Stimulated activated CD8-positive, alpha-beta memory T cell treated with anti-CD3 and anti-CD28 coated beads, Interleukin-15, amount 100 ng/mL, for 24 hours (primary cell): Measurements from ENCODE around the gene ETV3.
"Not testable (repeated sequence)": the region's sequence is repeated elsewhere in the genome, so short reads cannot be mapped to it uniquely, and the experiment has no call there.

ENCODE experiments used
- DNase-seq: peaks from one replicate; pipeline ENCODE4 v3.0.0-alpha.2; 2020; ENCODE audit warnings: low read depth

ETV3 gene

GRCh38 chr1:157111396-157112165 lies 26.6 kb downstream of the ETV3 start:
- no peak for DNase-seq

- DNase-seq: no peak
Observed at GRCh38 chr1:157110686-157111085, 27.5 kb downstream of the ETV3 start.

- no peak for DNase-seq
Observed at GRCh38 chr1:157110003-157110402, 28.2 kb downstream of the ETV3 start.

DNA sequence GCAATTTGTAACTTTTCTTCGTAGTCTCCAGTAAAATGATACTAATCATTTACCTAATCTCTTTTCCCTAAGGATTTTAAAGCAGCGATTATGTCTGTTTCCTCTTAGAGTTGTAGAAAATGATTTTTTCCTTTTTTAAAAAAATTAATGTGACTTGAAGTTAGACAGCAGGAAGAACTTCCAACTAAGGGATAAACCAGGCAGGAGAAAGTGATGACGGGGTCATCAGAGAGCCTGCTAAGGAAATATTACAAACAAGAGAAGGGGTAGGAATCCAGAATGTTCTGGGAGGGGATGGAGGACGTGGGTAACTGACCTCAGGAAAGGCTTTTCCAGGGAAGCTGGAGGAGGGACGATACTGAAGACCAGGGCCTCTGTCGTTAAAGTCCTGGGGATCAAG lies 29.7 kb downstream of the ETV3 start:
- DNase-seq: no peak

DNA sequence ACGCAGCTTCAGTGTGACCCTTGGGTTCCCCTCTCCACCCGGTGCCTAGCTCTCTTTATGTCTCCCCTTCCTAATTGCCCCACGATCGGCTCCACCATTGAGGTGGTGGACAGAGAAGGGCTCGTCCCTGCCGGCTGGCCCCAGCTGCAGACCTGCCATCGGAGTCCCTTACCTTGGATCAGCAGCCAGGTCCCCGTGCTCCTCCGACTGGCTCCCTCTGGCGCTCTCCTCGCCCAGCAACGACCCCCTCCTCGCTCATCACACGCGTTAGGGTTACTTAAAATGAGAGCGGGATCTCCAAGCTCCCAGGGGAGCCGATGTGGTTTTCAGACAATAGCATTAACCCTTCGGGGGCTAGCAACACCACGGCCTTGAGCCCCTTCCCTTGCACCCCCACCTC lies 30.5 kb downstream of the ETV3 start:
- DNase-seq: no peak

DNA sequence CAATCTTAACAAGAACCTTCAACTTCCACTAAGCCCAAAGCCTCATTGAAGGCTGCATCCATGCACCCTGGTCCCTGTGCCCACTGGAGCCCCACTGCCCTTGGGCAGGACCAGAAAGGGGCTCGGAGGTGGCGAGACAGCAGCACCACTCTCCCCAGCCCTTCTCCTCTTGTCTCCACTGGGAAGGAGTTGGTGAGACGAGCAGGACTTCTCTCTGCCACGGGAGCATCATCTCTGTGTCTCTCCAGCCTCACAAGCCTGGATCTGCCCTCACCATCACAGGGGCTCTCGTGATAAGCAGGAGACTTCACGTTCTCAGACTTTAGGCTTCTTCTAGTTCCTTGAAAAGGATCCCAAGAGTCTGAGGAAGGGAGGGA lies 31.4 kb downstream of the ETV3 start:
- no peak for DNase-seq

DNA sequence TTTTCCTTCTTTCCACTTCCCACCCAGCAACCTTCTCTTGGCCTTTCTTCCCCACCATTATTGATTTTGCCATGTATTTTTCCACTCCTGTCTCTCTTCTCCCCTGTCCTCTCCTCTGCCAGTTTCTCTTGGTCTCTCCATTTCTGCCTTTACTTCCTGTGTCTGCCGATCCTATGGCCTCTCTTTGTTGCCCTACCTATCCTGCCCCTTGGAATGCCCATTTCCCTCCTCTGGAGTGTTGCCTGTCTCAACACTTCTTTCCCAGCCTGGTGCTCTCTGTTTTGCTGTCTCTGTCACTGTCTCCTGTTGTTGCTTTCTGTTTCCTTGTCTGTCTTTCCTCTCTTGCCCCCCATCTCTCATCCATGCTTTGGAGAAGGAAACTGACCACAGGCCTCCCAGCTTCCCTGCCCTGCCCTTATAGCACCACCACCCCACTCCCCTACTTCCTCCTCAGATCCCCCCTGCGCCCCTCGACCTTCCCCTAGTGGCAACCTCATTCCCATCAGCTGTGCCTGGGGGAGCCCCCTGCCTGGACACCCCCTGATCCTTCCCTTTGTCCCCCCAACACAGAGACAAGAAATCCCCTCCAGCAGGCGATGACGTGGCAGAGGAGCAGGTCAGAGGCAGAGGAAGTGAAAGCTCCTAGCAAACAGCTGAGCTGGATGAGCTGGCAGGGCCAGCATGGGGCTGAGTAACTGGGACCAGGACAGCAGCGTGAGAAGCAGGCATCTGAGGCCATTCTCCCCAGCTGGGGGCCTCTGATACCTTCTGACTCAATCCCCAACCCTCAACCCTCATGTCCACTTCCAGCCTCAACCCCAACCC lies 32.0 kb downstream of the ETV3 start:
- no peak for DNase-seq

- no peak for DNase-seq
Observed at GRCh38 chr1:157105298-157105987, 32.8 kb downstream of the ETV3 start.

DNA sequence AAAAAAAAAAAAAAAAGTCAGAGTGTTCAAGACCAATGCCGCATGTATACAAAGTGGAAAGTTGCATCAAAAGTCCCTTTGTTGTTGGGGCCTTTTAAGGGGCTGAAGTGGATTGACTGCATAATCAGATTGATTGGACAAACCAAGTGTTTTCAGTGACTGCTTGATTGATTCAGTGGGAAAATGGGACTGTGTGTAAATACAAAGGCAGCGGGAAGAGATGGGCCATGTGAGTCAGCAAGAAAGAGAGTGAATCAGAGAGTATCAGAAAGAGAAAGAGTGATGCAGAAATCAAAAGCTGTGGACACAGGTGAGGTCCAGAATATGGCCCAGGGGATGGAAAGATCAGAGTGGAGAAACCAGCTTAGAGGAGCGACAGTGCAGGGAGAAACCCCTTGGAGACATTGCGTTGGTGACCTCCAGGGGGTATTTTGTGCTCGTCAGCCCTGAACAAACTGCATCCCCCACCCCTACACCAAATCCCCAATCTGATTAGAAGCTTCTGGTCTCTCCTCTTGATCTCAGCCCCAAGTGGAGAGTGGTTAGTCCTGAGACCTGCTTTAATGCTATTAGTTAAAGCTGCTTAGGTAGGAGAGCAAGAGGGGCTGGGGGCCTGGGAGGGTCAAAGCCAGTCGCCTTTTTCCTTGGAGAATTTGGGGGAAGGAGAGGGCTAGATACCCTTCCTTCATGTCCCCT lies 33.4 kb downstream of the ETV3 start:
- no peak for DNase-seq

DNA sequence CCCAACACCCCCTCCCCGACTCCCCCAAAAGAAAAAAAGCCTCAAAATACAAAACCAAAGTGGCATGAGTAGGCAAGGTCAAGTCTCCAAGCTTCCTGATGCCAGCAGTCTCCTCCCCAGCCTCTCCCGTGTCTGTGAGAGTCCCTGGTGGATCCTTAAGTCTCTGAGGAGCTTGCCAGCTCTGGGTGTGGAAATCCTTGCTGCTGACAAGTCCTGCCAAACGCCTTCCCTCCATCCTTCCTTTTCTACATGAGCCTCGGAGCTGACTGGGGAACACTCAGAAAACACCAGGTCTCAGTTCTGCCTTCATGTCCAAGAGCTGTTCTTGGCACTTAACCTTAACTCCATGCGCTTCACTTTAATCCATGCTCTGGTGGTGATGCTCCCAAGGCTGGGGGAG lies 34.9 kb downstream of the ETV3 start:
- no peak for DNase-seq

GRCh38 chr1:157101149-157101548 lies 37.0 kb downstream of the ETV3 start:
- DNase-seq: no peak

DNA sequence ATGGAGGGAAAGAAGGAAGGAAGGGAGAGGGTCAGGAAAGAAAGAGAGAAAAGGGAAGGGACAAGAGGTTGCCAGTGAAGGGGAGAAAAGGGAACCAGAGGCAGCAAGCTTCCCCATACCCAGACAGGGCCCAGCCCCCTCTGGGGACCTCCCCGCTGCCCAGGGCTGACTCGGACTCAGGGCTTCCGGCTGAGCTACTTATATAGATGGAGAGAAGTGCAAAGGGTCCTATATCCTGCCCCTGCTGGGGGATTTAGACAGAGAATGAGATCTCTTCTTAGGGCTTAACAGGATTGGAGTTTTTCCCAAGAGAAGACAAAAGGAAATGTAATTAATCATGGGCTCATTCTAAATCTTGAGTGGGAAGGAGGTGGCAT lies 38.6 kb downstream of the ETV3 start, which contains the start of gene ETV3L:
ETV3L (minus strand) TSS at position 176 of the 377 bp plus-strand sequence. CDS start 285 bp downstream, outside the sequence.
- no peak for DNase-seq

- DNase-seq: not testable (repeated sequence)
Observed at GRCh38 chr1:157098987-157099632, 39.1 kb downstream of the ETV3 start.

GRCh38 chr1:157098519-157098918 lies 39.7 kb downstream of the ETV3 start:
- no peak for DNase-seq

GRCh38 chr1:157097692-157098091 lies 40.5 kb downstream of the ETV3 start:
- no peak for DNase-seq

DNA sequence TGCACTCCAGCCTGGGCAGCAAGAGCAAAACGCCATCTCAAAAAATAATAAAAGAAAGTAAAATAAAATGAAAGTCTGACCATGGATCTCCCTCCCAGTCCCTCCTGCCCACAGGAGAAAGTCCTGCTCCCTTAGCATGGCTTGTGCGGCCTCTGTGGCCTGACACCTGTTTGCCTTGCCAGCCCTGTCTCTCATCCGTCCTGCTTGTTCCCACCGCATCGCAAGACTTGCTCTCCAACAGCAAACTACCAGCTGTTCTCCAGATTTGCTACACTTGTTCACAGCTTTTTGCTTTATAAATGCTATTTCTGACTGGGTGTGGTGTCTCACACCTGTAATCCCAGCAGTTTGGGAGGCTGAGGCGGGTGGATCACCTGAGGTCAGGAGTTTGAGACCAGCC lies 41.3 kb downstream of the ETV3 start:
- DNase-seq: no peak

- no peak for DNase-seq
Observed at GRCh38 chr1:157095551-157095950, 42.6 kb downstream of the ETV3 start.

DNA sequence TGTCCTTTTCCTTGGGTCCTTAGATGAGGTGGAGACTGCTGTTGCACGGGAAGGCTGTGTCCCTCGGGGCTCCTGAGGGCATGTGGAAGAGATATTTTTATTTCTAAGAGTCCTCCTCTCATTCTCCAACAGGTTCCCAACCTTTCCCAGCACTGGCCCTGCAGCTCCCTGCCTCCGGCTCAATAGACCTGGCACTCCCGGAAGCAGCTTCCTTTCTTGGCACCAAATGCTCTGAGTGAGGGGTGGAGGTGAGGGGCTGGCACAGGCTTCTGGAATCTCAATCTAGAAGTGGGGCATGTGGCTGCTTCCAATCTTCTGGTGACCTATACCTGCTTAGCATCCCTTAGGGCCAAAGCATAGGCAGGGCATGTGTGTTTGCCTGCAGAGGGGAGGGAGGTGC lies 43.1 kb downstream of the ETV3 start:
- no peak for DNase-seq

GRCh38 chr1:157092831-157093230 lies 45.4 kb downstream of the ETV3 start:
- no peak for DNase-seq

DNA sequence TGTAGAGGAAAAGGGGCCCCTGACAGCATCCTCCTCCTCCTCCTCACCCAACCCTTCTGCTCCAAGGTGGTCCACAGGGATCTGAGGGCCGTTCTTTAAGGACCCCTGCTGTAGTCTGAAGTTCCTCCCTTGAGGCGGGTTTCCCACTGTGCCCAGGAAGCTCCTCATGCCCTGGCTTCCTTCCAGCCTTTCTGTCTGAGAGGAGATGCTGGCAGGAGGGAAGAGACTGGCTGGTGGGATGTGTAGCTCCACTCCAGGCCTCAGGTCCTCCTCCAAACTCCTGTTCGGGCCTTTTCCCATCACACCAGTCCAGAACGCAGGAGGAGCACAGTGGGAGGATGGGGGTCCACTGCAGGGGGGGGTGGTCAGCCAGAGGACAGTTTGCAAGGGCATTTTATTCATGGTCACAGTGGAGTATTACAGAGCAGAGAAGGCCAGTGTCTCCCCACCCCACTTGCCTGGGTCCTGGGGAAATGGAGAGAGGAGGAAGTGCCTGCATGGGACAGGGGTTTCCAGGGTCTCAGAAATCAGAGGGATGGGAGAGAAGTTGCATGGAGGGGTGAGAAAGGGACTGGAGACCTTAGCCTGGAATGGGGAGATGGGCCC lies 46.4 kb downstream of the ETV3 start:
- no peak for DNase-seq

- no peak for DNase-seq
Observed at GRCh38 chr1:157091186-157091585, 47.0 kb downstream of the ETV3 start.
